ENCODE results near the gene BCLAF1. TPM values are rescaled to one million over a fixed set of nuclear protein-coding genes. Genes with fewer than 3 reads are reported as not detected.
"Not testable (repeated sequence)": the region's sequence is repeated elsewhere in the genome, so short reads cannot be mapped to it uniquely, and the experiment has no call there.

Gene BCLAF1
- polyA plus RNA-seq, 1 donor from 2014 or later = 151 TPM

- Histone ChIP-seq H3K4me2 (ENCODE audit: low read length) (no peak overlapping the region), H2AFZ (ENCODE audit: low read depth, low read length) (no peak overlapping the region), H3F3A (ENCODE audit: insufficient read depth, low read length, poor library complexity, severe bottlenecking) (no peaks in the 10 kb centered on the region), H4K20me1 (ENCODE audit: insufficient read depth) (no peaks in the 10 kb centered on the region), H3K9me2 (ENCODE audit: insufficient read depth, low read length) (no peaks in the 10 kb centered on the region), H3K36me3 (ENCODE audit: insufficient read depth, low read length) (no peaks in the 10 kb centered on the region), H3K9ac (ENCODE audit: low read length) (no peak overlapping the region), H3K9me3 (ENCODE audit: low read length) (no peaks in the 10 kb centered on the region), H3K79me2 (replicated peaks; ENCODE audit: insufficient read depth, low read length) (no peaks in the 10 kb centered on the region), H3K4me3 (ENCODE audit: low read length) (no peak overlapping the region), H3K27me3 (ENCODE audit: insufficient read depth, low read depth, low read length) (no peaks in the 10 kb centered on the region), H3K27ac (ENCODE audit: low read length) (no peak overlapping the region)
- no peak for TF ChIP-seq RAD21 (conservative IDR thresholded peaks at IDR 0.05)
- TF ChIP-seq CTCF (IDR thresholded peaks at IDR 0.05; ENCODE audit: poor library complexity, severe bottlenecking) = no peak
- no peak for TF ChIP-seq EZH2 (IDR thresholded peaks at IDR 0.05; ENCODE audit: borderline replicate concordance, insufficient read depth, low read length, poor library complexity, severe bottlenecking)
- TF ChIP-seq MXI1 (conservative IDR thresholded peaks at IDR 0.05; ENCODE audit: poor library complexity, severe bottlenecking) = no peak
- no peak for TF ChIP-seq EP300 (conservative IDR thresholded peaks at IDR 0.05; ENCODE audit: poor library complexity, severe bottlenecking)
- TF ChIP-seq SMC3 (conservative IDR thresholded peaks at IDR 0.05; ENCODE audit: poor library complexity) = no peak
- no peak for TF ChIP-seq REST (IDR thresholded peaks at IDR 0.05; ENCODE audit: borderline replicate concordance)
These were observed 20.2 kb upstream of the BCLAF1 start for GRCh38 chr6:136309729-136310311.

GRCh38 chr6:136309171-136309570 is 19.5 kb upstream of the BCLAF1 start:
- no peak overlapping the region for H3K4me2 ChIP-seq (ENCODE audit: low read length)
- H3K4me3 ChIP-seq (ENCODE audit: low read length) = no peak overlapping the region
- H3K79me2 ChIP-seq (replicated peaks; ENCODE audit: insufficient read depth, low read length) = no peaks in the 10 kb centered on the region
- no peak overlapping the region for H3K27ac ChIP-seq (ENCODE audit: low read length)
- no peaks in the 10 kb centered on the region for H3K9me3 ChIP-seq (ENCODE audit: low read length)
- no peak overlapping the region for H3K9ac ChIP-seq (ENCODE audit: low read length)
- no peaks in the 10 kb centered on the region for H3F3A ChIP-seq (ENCODE audit: insufficient read depth, low read length, poor library complexity, severe bottlenecking)
- H2AFZ ChIP-seq (ENCODE audit: low read depth, low read length) = no peak overlapping the region
- H3K36me3 ChIP-seq (ENCODE audit: insufficient read depth, low read length) = no peaks in the 10 kb centered on the region
- TF ChIP-seq POLR2AphosphoS5 (IDR thresholded peaks at IDR 0.05) (no peak), EZH2 (IDR thresholded peaks at IDR 0.05; ENCODE audit: borderline replicate concordance, insufficient read depth, low read length, poor library complexity, severe bottlenecking) (no peak), EP300 (conservative IDR thresholded peaks at IDR 0.05; ENCODE audit: poor library complexity, severe bottlenecking) (no peak), REST (IDR thresholded peaks at IDR 0.05; ENCODE audit: borderline replicate concordance) (no peak), CTCF (IDR thresholded peaks at IDR 0.05; ENCODE audit: poor library complexity, severe bottlenecking) (no peak), RAD21 (conservative IDR thresholded peaks at IDR 0.05) (no peak), MXI1 (conservative IDR thresholded peaks at IDR 0.05; ENCODE audit: poor library complexity, severe bottlenecking) (no peak), TAF1 (IDR thresholded peaks at IDR 0.05; ENCODE audit: low read depth) (no peak), SMC3 (conservative IDR thresholded peaks at IDR 0.05; ENCODE audit: poor library complexity) (no peak)
- H4K20me1 ChIP-seq (ENCODE audit: insufficient read depth) = no peaks in the 10 kb centered on the region
- H3K27me3 ChIP-seq (ENCODE audit: insufficient read depth, low read depth, low read length) = no peaks in the 10 kb centered on the region
- H3K9me2 ChIP-seq (ENCODE audit: insufficient read depth, low read length) = no peaks in the 10 kb centered on the region

- H3K27ac ChIP-seq (ENCODE audit: low read length); H3F3A ChIP-seq (ENCODE audit: insufficient read depth, low read length, poor library complexity, severe bottlenecking); H4K20me1 ChIP-seq (ENCODE audit: insufficient read depth): not testable (repeated sequence)
These were observed 18.8 kb upstream of the BCLAF1 start for GRCh38 chr6:136308469-136308868.

More at GRCh38 chr6:136308469-136308868, 18.8 kb upstream of the BCLAF1 start:
- H3K4me3 ChIP-seq (ENCODE audit: low read length); H3K9me2 ChIP-seq (ENCODE audit: insufficient read depth, low read length); H3K79me2 ChIP-seq (replicated peaks; ENCODE audit: insufficient read depth, low read length); H2AFZ ChIP-seq (ENCODE audit: low read depth, low read length); H3K4me2 ChIP-seq (ENCODE audit: low read length); H3K36me3 ChIP-seq (ENCODE audit: insufficient read depth, low read length); H3K9me3 ChIP-seq (ENCODE audit: low read length); H3K27me3 ChIP-seq (ENCODE audit: insufficient read depth, low read depth, low read length); H3K9ac ChIP-seq (ENCODE audit: low read length): not testable (repeated sequence)

All from neural cell (in vitro differentiated cells).